SK-N-SH treated with all-trans-retinoic acid at 6 μM for 48 hours (cell line): ENCODE measurements around the gene NRXN3.

Source experiments
- ARNTL ChIP-seq: fragments of 450-650 bp; formaldehyde crosslinking; IDR thresholded peaks from 2 replicates; pipeline ENCODE4 v1.5.0; 2020; ENCODE audit warnings: low read depth, mild to moderate bottlenecking, moderate library complexity, borderline replicate concordance
- CSDC2 ChIP-seq: fragments of 250-450 bp; sonication (Bioruptor Pico); IDR thresholded peaks from 2 replicates; pipeline ENCODE4 v1.5.0; 2020; ENCODE audit warnings: mild to moderate bottlenecking, moderate library complexity
- ZC3H10 ChIP-seq: fragments of 250-450 bp; sonication (Bioruptor Pico); IDR thresholded peaks from 2 replicates; pipeline ENCODE4 v1.5.1; 2021; ENCODE audit warnings: mild to moderate bottlenecking, moderate library complexity
- ZFP30 ChIP-seq: fragments of 450-650 bp; formaldehyde crosslinking; IDR thresholded peaks from 2 replicates; pipeline ENCODE4 v1.5.0; 2022; ENCODE audit warnings: mild to moderate bottlenecking, moderate library complexity
- ZNF8 ChIP-seq: fragments of 450-650 bp; formaldehyde crosslinking; IDR thresholded peaks from 2 replicates; pipeline ENCODE4 v1.5.0; 2020; ENCODE audit warnings: mild to moderate bottlenecking, moderate library complexity
- TF ChIP-seq, protein P1 (sequence below): fragments of 250-450 bp; sonication (Bioruptor Pico); IDR thresholded peaks from 2 replicates; pipeline ENCODE4 v1.5.1; 2021; ENCODE audit warnings: mild to moderate bottlenecking, moderate library complexity
- TF ChIP-seq, protein P2 (sequence below): fragments of 250-450 bp; sonication (Bioruptor Pico); IDR thresholded peaks from 2 replicates; pipeline ENCODE4 v1.5.1; 2020; ENCODE audit warnings: low read depth, mild to moderate bottlenecking, moderate library complexity

GRCh38 chr14:78313499-78313898 lies 143.3 kb downstream of the NRXN3 start:
- no peak for TF ChIP-seq ZFP30 (CRISPR knock-in tag)
- TF ChIP-seq ARNTL = no peak
- TF ChIP-seq, protein P1, sequence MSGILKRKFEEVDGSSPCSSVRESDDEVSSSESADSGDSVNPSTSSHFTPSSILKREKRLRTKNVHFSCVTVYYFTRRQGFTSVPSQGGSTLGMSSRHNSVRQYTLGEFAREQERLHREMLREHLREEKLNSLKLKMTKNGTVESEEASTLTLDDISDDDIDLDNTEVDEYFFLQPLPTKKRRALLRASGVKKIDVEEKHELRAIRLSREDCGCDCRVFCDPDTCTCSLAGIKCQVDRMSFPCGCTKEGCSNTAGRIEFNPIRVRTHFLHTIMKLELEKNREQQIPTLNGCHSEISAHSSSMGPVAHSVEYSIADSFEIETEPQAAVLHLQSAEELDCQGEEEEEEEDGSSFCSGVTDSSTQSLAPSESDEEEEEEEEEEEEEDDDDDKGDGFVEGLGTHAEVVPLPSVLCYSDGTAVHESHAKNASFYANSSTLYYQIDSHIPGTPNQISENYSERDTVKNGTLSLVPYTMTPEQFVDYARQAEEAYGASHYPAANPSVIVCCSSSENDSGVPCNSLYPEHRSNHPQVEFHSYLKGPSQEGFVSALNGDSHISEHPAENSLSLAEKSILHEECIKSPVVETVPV = no peak
- TF ChIP-seq, protein P2, sequence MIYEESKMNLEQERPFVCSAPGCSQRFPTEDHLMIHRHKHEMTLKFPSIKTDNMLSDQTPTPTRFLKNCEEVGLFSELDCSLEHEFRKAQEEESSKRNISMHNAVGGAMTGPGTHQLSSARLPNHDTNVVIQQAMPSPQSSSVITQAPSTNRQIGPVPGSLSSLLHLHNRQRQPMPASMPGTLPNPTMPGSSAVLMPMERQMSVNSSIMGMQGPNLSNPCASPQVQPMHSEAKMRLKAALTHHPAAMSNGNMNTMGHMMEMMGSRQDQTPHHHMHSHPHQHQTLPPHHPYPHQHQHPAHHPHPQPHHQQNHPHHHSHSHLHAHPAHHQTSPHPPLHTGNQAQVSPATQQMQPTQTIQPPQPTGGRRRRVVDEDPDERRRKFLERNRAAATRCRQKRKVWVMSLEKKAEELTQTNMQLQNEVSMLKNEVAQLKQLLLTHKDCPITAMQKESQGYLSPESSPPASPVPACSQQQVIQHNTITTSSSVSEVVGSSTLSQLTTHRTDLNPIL = no peak
- TF ChIP-seq CSDC2 (CRISPR knock-in tag) = no peak
- TF ChIP-seq ZNF8 (CRISPR knock-in tag) = no peak
- TF ChIP-seq ZC3H10 (CRISPR knock-in tag) = no peak
